Osteoblast (primary cell): ENCODE measurements around the gene WLS. TPM values are rescaled to one million over a fixed set of nuclear protein-coding genes. Genes with fewer than 3 reads are reported as not detected.

Source experiments
- DNase-seq: peaks from one replicate; pipeline ENCODE4 v3.0.0; 2011; ENCODE audit warnings: low spot score, mixed read lengths; ENCODE audit not compliant: insufficient read length; ENCODE audit errors: missing footprints
- H2AFZ ChIP-seq: 2 replicates; pipeline ENCODE4 v1.6.0; 2011; ENCODE audit warnings: mild to moderate bottlenecking, low read length
- H3K27ac ChIP-seq: 2 replicates; pipeline ENCODE4 v1.5.1; 2011; ENCODE audit warnings: mild to moderate bottlenecking, low read depth, low read length, moderate library complexity
- H3K27me3 ChIP-seq: 2 replicates; pipeline ENCODE4 v1.6.0; 2012; ENCODE audit warnings: mild to moderate bottlenecking, control low read depth, inconsistent platforms, low read length, moderate library complexity; ENCODE audit not compliant: insufficient read depth
- H3K36me3 ChIP-seq: 2 replicates; pipeline ENCODE4 v1.5.1; 2011; ENCODE audit warnings: mild to moderate bottlenecking, low read length, control low read depth, moderate library complexity; ENCODE audit not compliant: insufficient read depth
- H3K4me1 ChIP-seq: 2 replicates; pipeline ENCODE4 v1.5.1; 2011; ENCODE audit warnings: mild to moderate bottlenecking, low read length, control low read depth, moderate library complexity; ENCODE audit not compliant: insufficient read depth
- H3K4me2 ChIP-seq: 2 replicates; pipeline ENCODE4 v1.6.0; 2011; ENCODE audit warnings: mild to moderate bottlenecking, low read length; ENCODE audit not compliant: insufficient read depth
- H3K4me3 ChIP-seq: fragments of 200-600 bp; sonication (generic); 3 replicates; pipeline ENCODE4 v1.5.1; 2012; ENCODE audit warnings: mild to moderate bottlenecking, low read length, inconsistent platforms; ENCODE audit not compliant: insufficient read depth
- H3K79me2 ChIP-seq: 2 replicates; pipeline ENCODE4 v1.6.0; 2012; ENCODE audit warnings: mild to moderate bottlenecking, low read length, control low read depth, inconsistent platforms; ENCODE audit not compliant: insufficient read depth
- H3K9me3 ChIP-seq: 2 replicates; pipeline ENCODE4 v1.5.1; 2011; ENCODE audit warnings: low read depth, low read length, control low read depth
- H4K20me1 ChIP-seq: 2 replicates; pipeline ENCODE4 v1.6.0; 2012; ENCODE audit warnings: mild to moderate bottlenecking, low read length, control low read depth; ENCODE audit not compliant: insufficient read depth
- CTCF ChIP-seq: IDR thresholded peaks from 2 replicates; pipeline ENCODE4 v1.5.1; 2011; ENCODE audit warnings: mild to moderate bottlenecking, low read depth, low read length, moderate library complexity; ENCODE audit errors: extremely low read depth
- total RNA-seq: library from RNA; depleted of rRNA; stranded (reverse); fragments of >200 nt; gene quantifications from 2 replicates; pipeline ENCODE4 v1.2.3, GENCODE V29; 2012

The WLS gene
- total RNA-seq, 1 donor = 54.3 TPM

DNA sequence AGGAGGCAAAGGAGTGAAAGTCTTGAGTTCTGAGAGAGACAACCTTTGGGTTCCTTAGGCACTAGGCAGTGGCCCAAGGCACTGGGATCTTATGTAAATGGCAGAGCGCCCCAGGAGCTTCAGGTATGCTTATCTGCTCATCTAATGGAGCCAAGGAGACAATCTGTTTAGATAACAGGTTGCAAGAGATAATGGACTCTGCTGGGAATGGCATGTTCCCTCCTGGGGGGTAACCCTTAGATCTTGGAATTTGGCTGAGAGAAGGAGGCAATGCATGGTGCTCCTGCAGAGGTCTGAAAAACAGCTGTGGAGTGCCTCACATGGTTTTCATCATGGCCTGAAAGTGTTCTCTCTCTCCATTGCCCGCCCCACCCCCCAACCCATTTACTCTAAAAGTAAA is 44.1 kb upstream of the WLS start:
- H3K36me3 ChIP-seq = no peaks in the 10 kb centered on the region
- H4K20me1 ChIP-seq = no peaks in the 10 kb centered on the region

DNA sequence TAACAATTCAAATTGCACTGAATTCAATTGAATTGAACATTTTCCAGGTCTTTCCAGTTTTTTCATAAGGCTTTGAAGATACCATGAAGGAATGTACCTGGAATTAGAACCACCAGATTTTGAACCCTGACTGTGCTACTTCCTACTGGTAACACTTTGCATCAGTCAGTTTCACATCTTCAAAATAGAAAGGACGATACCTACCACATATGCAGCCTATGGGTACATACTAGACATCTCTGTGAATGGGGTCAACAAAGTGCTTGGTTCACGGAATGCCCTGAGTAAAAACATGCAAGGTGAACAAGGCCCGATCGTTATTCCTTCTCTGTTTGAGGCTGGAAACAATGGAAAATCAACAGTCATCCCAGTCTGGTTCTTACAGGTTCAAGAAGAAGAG is 41.2 kb upstream of the WLS start:
- no peaks in the 10 kb centered on the region for H3K36me3 ChIP-seq
- DNase-seq = no peak
- no peak overlapping the region for H3K4me2 ChIP-seq

More for the DNA sequence above, 44.1 kb upstream of the WLS start:
- Histone ChIP-seq H3K4me1 (no peaks in the 10 kb centered on the region), H2AFZ (no peak overlapping the region), H3K79me2 (no peaks in the 10 kb centered on the region), H3K4me2 (no peak overlapping the region), H3K27ac (no peak overlapping the region), H3K27me3 (no peaks in the 10 kb centered on the region), H3K4me3 (no peak overlapping the region), H3K9me3 (no peaks in the 10 kb centered on the region)
- TF ChIP-seq CTCF = no peak
- DNase-seq = no peak

GRCh38 chr1:68271596-68271995 is 39.3 kb upstream of the WLS start:
- no peak overlapping the region for H3K27ac ChIP-seq
- H4K20me1 ChIP-seq = no peaks in the 10 kb centered on the region
- H3K4me1 ChIP-seq = peaks cover 8% of the 10 kb centered on the region
- H2AFZ ChIP-seq = no peak overlapping the region
- TF ChIP-seq CTCF = no peak
- H3K4me3 ChIP-seq = no peak overlapping the region
- no peaks in the 10 kb centered on the region for H3K36me3 ChIP-seq
- H3K79me2 ChIP-seq = no peaks in the 10 kb centered on the region
- no peak overlapping the region for H3K4me2 ChIP-seq
- no peaks in the 10 kb centered on the region for H3K27me3 ChIP-seq
- DNase-seq = no peak
- no peaks in the 10 kb centered on the region for H3K9me3 ChIP-seq

More for the DNA sequence above, 41.2 kb upstream of the WLS start:
- Histone ChIP-seq H3K27ac (no peak overlapping the region), H3K4me1 (peaks cover 8% of the 10 kb centered on the region), H3K27me3 (no peaks in the 10 kb centered on the region), H2AFZ (no peak overlapping the region), H4K20me1 (no peaks in the 10 kb centered on the region), H3K9me3 (no peaks in the 10 kb centered on the region), H3K4me3 (no peak overlapping the region), H3K79me2 (no peaks in the 10 kb centered on the region)
- no peak for TF ChIP-seq CTCF

DNA sequence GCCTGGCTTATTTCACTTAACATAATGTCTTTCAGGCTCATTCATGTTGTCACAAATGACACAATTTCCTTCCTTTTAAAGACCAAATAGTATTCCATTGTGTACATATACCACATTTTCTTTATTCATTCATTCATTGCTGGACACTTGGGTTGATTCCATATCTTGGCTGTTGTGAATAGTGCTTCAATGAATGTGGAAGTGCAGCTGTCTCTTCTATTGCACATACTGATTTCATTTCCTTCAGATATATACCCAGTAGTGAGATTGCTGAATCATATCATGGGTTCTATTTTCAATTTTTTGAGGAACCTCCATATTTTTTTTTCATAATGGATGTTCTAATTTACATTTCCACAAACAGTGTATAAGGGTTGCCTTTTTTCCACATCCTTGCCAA is 38.6 kb upstream of the WLS start:
- Histone ChIP-seq H3K4me1 (peaks cover 8% of the 10 kb centered on the region), H3K79me2 (no peaks in the 10 kb centered on the region), H3K9me3 (no peaks in the 10 kb centered on the region), H4K20me1 (no peaks in the 10 kb centered on the region), H3K36me3 (no peaks in the 10 kb centered on the region), H3K27ac (no peak overlapping the region), H3K4me3 (no peak overlapping the region), H2AFZ (no peak overlapping the region), H3K4me2 (no peak overlapping the region), H3K27me3 (no peaks in the 10 kb centered on the region)
- TF ChIP-seq CTCF = no peak
- DNase-seq = no peak
